OCI-LY1 (cell line): ENCODE data around the gene ADAMTSL1.

Experiments used
- CTCF ChIP-seq: fragments of 200-600 bp; sonication (generic), shearing (Covaris generic); IDR thresholded peaks from 2 replicates; pipeline ENCODE4 v1.5.1; 2017; ENCODE audit warnings: mild to moderate bottlenecking, antibody characterized with exemption, low read length, moderate library complexity, mixed read lengths
- EZH2 ChIP-seq: fragments of 200-600 bp; sonication (generic), shearing (Covaris generic); IDR thresholded peaks from 2 replicates; pipeline ENCODE4 v1.8.0; 2017; ENCODE audit warnings: borderline replicate concordance, mixed run types, mild to moderate bottlenecking, antibody characterized with exemption, low read length, moderate library complexity, mixed read lengths

GRCh38 chr9:18791074-18791473, 317.1 kb downstream of the ADAMTSL1 start:
- TF ChIP-seq CTCF = peak; percentile 79
- TF ChIP-seq EZH2 = no peak
